GM19023 (cell line): ENCODE results near the gene CCDC157.

ENCODE experiments used
- ATAC-seq: cut with Tn5 transposase; IDR thresholded peaks from one replicate; pipeline ENCODE4 v1.9.1; 2021; ENCODE audit warnings: mild to moderate bottlenecking, moderate library complexity; ENCODE audit not compliant: unreplicated experiment

The CCDC157 gene

GRCh38 chr22:30351226-30351625, 5.6 kb upstream of the CCDC157 start:
- ATAC-seq = no peak

GRCh38 chr22:30354644-30355043, 2.2 kb upstream of the CCDC157 start:
- no peak for ATAC-seq

GRCh38 chr22:30357236-30357570, 396 bp downstream of the CCDC157 start:
- ATAC-seq = no peak

- no peak for ATAC-seq
These were observed 926 bp downstream of the CCDC157 start for GRCh38 chr22:30357650-30358215.

GRCh38 chr22:30358541-30358940, 1.7 kb downstream of the CCDC157 start:
- ATAC-seq = no peak

- no peak for ATAC-seq
These were observed 5.3 kb downstream of the CCDC157 start for GRCh38 chr22:30361916-30362650.

- ATAC-seq = no peak
These were observed 6.0 kb downstream of the CCDC157 start for GRCh38 chr22:30362651-30363281.

- no peak for ATAC-seq
These were observed 9.1 kb downstream of the CCDC157 start for GRCh38 chr22:30365891-30366290.

GRCh38 chr22:30368420-30368819, 11.6 kb downstream of the CCDC157 start:
- ATAC-seq = no peak

GRCh38 chr22:30370641-30371230, 13.9 kb downstream of the CCDC157 start:
- ATAC-seq = no peak

- ATAC-seq = no peak
These were observed 14.5 kb downstream of the CCDC157 start for GRCh38 chr22:30371321-30371720.

GRCh38 chr22:30371981-30372380, 15.2 kb downstream of the CCDC157 start:
- ATAC-seq = no peak

GRCh38 chr22:30372915-30373314, 16.1 kb downstream of the CCDC157 start:
- no peak for ATAC-seq

- ATAC-seq = no peak
These were observed 16.8 kb downstream of the CCDC157 start for GRCh38 chr22:30373331-30374325.

GRCh38 chr22:30375312-30375849, 18.6 kb downstream of the CCDC157 start:
- no peak for ATAC-seq

- ATAC-seq = no peak
These were observed 23.2 kb downstream of the CCDC157 start for GRCh38 chr22:30380011-30380410.

GRCh38 chr22:30381264-30381663, 24.5 kb downstream of the CCDC157 start:
- no peak for ATAC-seq

GRCh38 chr22:30382340-30382739, 25.5 kb downstream of the CCDC157 start:
- ATAC-seq = no peak

GRCh38 chr22:30383061-30383460, 26.3 kb downstream of the CCDC157 start:
- ATAC-seq = no peak

- ATAC-seq = no peak
These were observed 29.1 kb downstream of the CCDC157 start for GRCh38 chr22:30385942-30386341.

GRCh38 chr22:30386608-30386959, 29.8 kb downstream of the CCDC157 start:
- no peak for ATAC-seq
